ENCODE data around the gene KRT72.

- no peak for TF ChIP-seq CTCF (IDR thresholded peaks at IDR 0.05; ENCODE audit: low read depth, low read length)
- no peak for TF ChIP-seq EZH2phosphoT487 (IDR thresholded peaks at IDR 0.05; ENCODE audit: low read depth)
Observed at GRCh38 chr12:52608826-52609630, 7.8 kb upstream of the KRT72 start.

Measured in OCI-LY3 (cell line).